H1 (cell line): ENCODE results near the gene APBA2. TPM values are rescaled to one million over a fixed set of nuclear protein-coding genes. Genes with fewer than 3 reads are reported as not detected.

Experiments
- CTCF ChIA-PET: fragments of 300-600 bp; sonication (Branson Sonifier 250); formaldehyde crosslinking; loops from one replicate; lab custom pipeline; 2021; ENCODE audit not compliant: partially characterized antibody; lab: Charles Lee
- POLR2A ChIA-PET: fragments of 300-600 bp; sonication (Branson Sonifier 250); formaldehyde crosslinking; loops from one replicate; lab custom pipeline; 2021; ENCODE audit warnings: inconsistent platforms; ENCODE audit not compliant: partially characterized antibody; lab: Charles Lee
- DNase-seq, 2 experiments: peaks; one replicate each; pipeline versions ENCODE4 v3.0.0 to v3.0.0-alpha.2; 2010 to 2022; ENCODE audit warnings: low spot score in 2 of 2, low read depth in 1 of 2, mixed read lengths in 1 of 2
- FAIRE-seq: peaks from 2 replicates; lab custom pipeline; 2011; peaks lifted over from hg19 to GRCh38; lab: Jason Lieb, UNC
- H2AFZ ChIP-seq: 2 replicates; pipeline ENCODE4 v1.8.1; 2012; ENCODE audit warnings: low read length, inconsistent platforms
- H2AK5ac ChIP-seq: 2 replicates; pipeline ENCODE4 v1.6.1; 2013; ENCODE audit warnings: low read depth, low read length
- H2BK120ac ChIP-seq: replicated peaks from 2 replicates; pipeline ENCODE3; 2013; ENCODE audit warnings: low read depth, low read length, inconsistent platforms
- H2BK12ac ChIP-seq: 2 replicates; pipeline ENCODE4 v1.6.1; 2013; ENCODE audit warnings: low read depth, low read length
- H2BK15ac ChIP-seq: 2 replicates; pipeline ENCODE4 v1.6.1; 2013; ENCODE audit warnings: low read length
- H2BK20ac ChIP-seq: 2 replicates; pipeline ENCODE4 v1.6.1; 2013; ENCODE audit warnings: low read length
- H2BK5ac ChIP-seq: 2 replicates; pipeline ENCODE4 v1.6.1; 2013; ENCODE audit warnings: low read depth, low read length
- H3K14ac ChIP-seq: 2 replicates; pipeline ENCODE4 v1.6.1; 2013; ENCODE audit warnings: inconsistent platforms; ENCODE audit not compliant: insufficient read length
- H3K18ac ChIP-seq: 2 replicates; pipeline ENCODE4 v1.6.1; 2013; ENCODE audit warnings: low read length; ENCODE audit errors: extremely low read depth
- H3K23ac ChIP-seq: 2 replicates; pipeline ENCODE4 v1.6.1; 2013; ENCODE audit warnings: inconsistent platforms; ENCODE audit not compliant: insufficient read length
- H3K23me2 ChIP-seq: 2 replicates; pipeline ENCODE4 v1.6.1; 2013; ENCODE audit warnings: low read depth, low read length
- H3K27ac ChIP-seq: 2 replicates; pipeline ENCODE4 v1.6.1; 2011; ENCODE audit warnings: low read depth, low read length, inconsistent platforms
- H3K27me3 ChIP-seq, 4 experiments: replicated peaks in 1 of 4; 1 replicate in 1 of 4; 2 replicates in 3 of 4; pipeline versions ENCODE4 v1.6.1 to v1.8.1; 2011 to 2013; ENCODE audit warnings: low read length in 3 of 4, mild to moderate bottlenecking in 3 of 4, inconsistent platforms in 2 of 4, mixed read lengths in 2 of 4, moderate library complexity in 1 of 4; ENCODE audit not compliant: control insufficient read depth in 3 of 4, insufficient read depth in 3 of 4; ENCODE audit errors: extremely low read depth in 1 of 4
- H3K36me3 ChIP-seq, 4 experiments: 2 replicates each; pipeline versions ENCODE4 v1.6.1 to v1.8.1; 2011 to 2013; ENCODE audit warnings: mild to moderate bottlenecking in 4 of 4, low read length in 3 of 4, moderate library complexity in 2 of 4, control low read depth in 1 of 4, inconsistent platforms in 1 of 4; ENCODE audit not compliant: insufficient read depth in 4 of 4, control insufficient read depth in 2 of 4
- H3K4ac ChIP-seq: replicated peaks from 2 replicates; pipeline ENCODE3; 2013; ENCODE audit warnings: low read length, low read depth, mixed read lengths, inconsistent platforms; ENCODE audit not compliant: insufficient read length
- H3K4me1 ChIP-seq, 4 experiments: replicated peaks in 1 of 4; 1 replicate in 1 of 4; 2 replicates in 3 of 4; pipeline versions ENCODE4 v1.6.1 to v1.8.1; 2011 to 2013; ENCODE audit warnings: low read length in 3 of 4, inconsistent platforms in 2 of 4, mixed read lengths in 1 of 4; ENCODE audit not compliant: insufficient read depth in 4 of 4, control insufficient read depth in 3 of 4
- H3K4me2 ChIP-seq, 2 experiments: 2 replicates each; pipeline versions ENCODE4 v1.6.1 to v1.8.1; 2011 to 2013; ENCODE audit warnings: low read depth in 2 of 2, low read length in 2 of 2, control low read depth in 1 of 2, inconsistent platforms in 1 of 2, mild to moderate bottlenecking in 1 of 2; ENCODE audit not compliant: insufficient read depth in 1 of 2
- H3K4me3 ChIP-seq, 4 experiments: fragments of 200-600, 300-600 bp in 1 of 4; sonication (generic), shearing (Covaris generic), sonication (Bioruptor Twin) in 1 of 4; 2 replicates each; pipeline versions ENCODE4 v1.5.1 to v1.8.1; 2011 to 2016; ENCODE audit warnings: low read length in 4 of 4, low read depth in 3 of 4, control low read depth in 2 of 4, inconsistent platforms in 2 of 4, mild to moderate bottlenecking in 2 of 4, mixed read lengths in 1 of 4, moderate library complexity in 1 of 4; ENCODE audit not compliant: insufficient read depth in 2 of 4; ENCODE audit errors: extremely low read depth in 1 of 4
- H3K56ac ChIP-seq: replicated peaks from 2 replicates; pipeline ENCODE3; 2013; ENCODE audit warnings: low read depth, mild to moderate bottlenecking, mixed read lengths, low read length, inconsistent platforms; ENCODE audit not compliant: insufficient read length
- H3K79me1 ChIP-seq: 2 replicates; pipeline ENCODE4 v1.6.1; 2013; ENCODE audit warnings: low read depth, low read length, control low read depth
- H3K79me2 ChIP-seq, 2 experiments: 2 replicates each; pipeline versions ENCODE4 v1.6.1 to v1.8.1; 2012 to 2013; ENCODE audit warnings: low read length in 2 of 2, mild to moderate bottlenecking in 2 of 2, inconsistent platforms in 1 of 2; ENCODE audit not compliant: insufficient read depth in 2 of 2, control insufficient read depth in 1 of 2
- H3K9ac ChIP-seq, 4 experiments: replicated peaks in 1 of 4; 1 replicate in 1 of 4; 2 replicates in 3 of 4; pipeline versions ENCODE4 v1.6.1 to v1.8.1; 2011 to 2013; ENCODE audit warnings: low read depth in 3 of 4, low read length in 3 of 4, control low read depth in 2 of 4, mild to moderate bottlenecking in 2 of 4, moderate library complexity in 2 of 4, inconsistent platforms in 1 of 4; ENCODE audit errors: extremely low read depth in 1 of 4
- H3K9me3 ChIP-seq, 2 experiments: 2 replicates each; pipeline versions ENCODE4 v1.6.1 to v1.8.1; 2012 to 2013; ENCODE audit warnings: mild to moderate bottlenecking in 2 of 2, moderate library complexity in 2 of 2, control low read depth in 1 of 2, inconsistent platforms in 1 of 2, low read depth in 1 of 2, low read length in 1 of 2, mixed read lengths in 1 of 2; ENCODE audit not compliant: insufficient read depth in 2 of 2
- H4K20me1 ChIP-seq, 2 experiments: replicated peaks in 1 of 2; 2 replicates each; pipeline versions ENCODE3 to v1.8.1; 2011 to 2013; ENCODE audit warnings: inconsistent platforms in 2 of 2, low read length in 2 of 2, mild to moderate bottlenecking in 1 of 2; ENCODE audit not compliant: insufficient read depth in 2 of 2, control insufficient read depth in 1 of 2
- H4K5ac ChIP-seq: 2 replicates; pipeline ENCODE4 v1.6.1; 2013; ENCODE audit warnings: low read length, low read depth, mixed read lengths, inconsistent platforms; ENCODE audit not compliant: insufficient read length
- H4K8ac ChIP-seq: 2 replicates; pipeline ENCODE4 v1.8.0; 2013; ENCODE audit warnings: mild to moderate bottlenecking, moderate library complexity, low read length, inconsistent platforms; ENCODE audit not compliant: insufficient read depth; ENCODE audit errors: extremely low read depth
- H4K91ac ChIP-seq: replicated peaks from 2 replicates; pipeline ENCODE3; 2013; ENCODE audit warnings: low read length, mixed read lengths, inconsistent platforms; ENCODE audit not compliant: insufficient read length
- ASH2L ChIP-seq: fragments of 200-600, 300-600 bp; sonication (generic); IDR thresholded peaks from one replicate; pipeline ENCODE4 v1.7.1; 2017; ENCODE audit warnings: low read length
- CHD2 ChIP-seq: IDR thresholded peaks from 2 replicates; pipeline ENCODE4 v1.6.1; 2012; ENCODE audit warnings: low read length, improper control_type of control experiment
- EZH2 ChIP-seq: fragments of 200-600 bp; sonication (generic); IDR thresholded peaks from 2 replicates; pipeline ENCODE4 v1.7.1; 2012; ENCODE audit warnings: low read depth, mild to moderate bottlenecking, moderate library complexity, low read length, inconsistent platforms; ENCODE audit not compliant: severe bottlenecking
- GTF2F1 ChIP-seq: IDR thresholded peaks from 2 replicates; pipeline ENCODE4 v1.6.1; 2012; ENCODE audit warnings: low read depth, low read length, improper control_type of control experiment, borderline replicate concordance
- JUN ChIP-seq: IDR thresholded peaks from 2 replicates; pipeline ENCODE4 v1.6.1; 2011; ENCODE audit warnings: low read depth, mild to moderate bottlenecking, improper control_type of control experiment, low read length
- KDM4A ChIP-seq: IDR thresholded peaks from one replicate; pipeline ENCODE4 v1.7.1; 2012; ENCODE audit warnings: low read depth, mild to moderate bottlenecking, moderate library complexity, low read length, inconsistent platforms; ENCODE audit not compliant: severe bottlenecking
- POLR2A ChIP-seq, 2 experiments: IDR thresholded peaks; 1 replicate in 1 of 2; 2 replicates in 1 of 2; pipeline ENCODE4 v1.6.1; 2011; ENCODE audit warnings: low read depth in 2 of 2, low read length in 2 of 2, mild to moderate bottlenecking in 2 of 2; ENCODE audit errors: control extremely low read depth in 1 of 2
- SP4 ChIP-seq: IDR thresholded peaks from 2 replicates; pipeline ENCODE4 v1.6.1; 2012; ENCODE audit warnings: low read length, inconsistent platforms
- USF2 ChIP-seq: IDR thresholded peaks from 2 replicates; pipeline ENCODE4 v1.6.1; 2011; ENCODE audit warnings: low read length, improper control_type of control experiment
- WGBS, 2 experiments: shearing (Covaris generic) in 1 of 2; methylation state at CpG; one replicate each; pipeline versions ENCODE4 v1.1.6 to v1.1.7; 2013 to 2015; ENCODE audit warnings: low lambda C conversion rate in 2 of 2, mixed read lengths in 2 of 2, inconsistent platforms in 1 of 2, low coverage in 1 of 2, missing lambda C conversion rate in 1 of 2; ENCODE audit not compliant: insufficient replicate concordance in 2 of 2, insufficient coverage in 1 of 2, insufficient read length in 1 of 2; ENCODE audit errors: extremely low coverage in 1 of 2, missing lambda C conversion rate in 1 of 2; 5-methylcytosine and 5-hydroxymethylcytosine counted together
- polyA plus RNA-seq, 7 experiments: library from polyadenylated mRNA; depleted of rRNA in 3 of 7; stranded (reverse) in 5 of 7; unstranded in 2 of 7; fragments of >200 nt in 5 of 7; fragments of 200-250 nt in 2 of 7; gene quantifications; 1 replicate in 5 of 7; 2 replicates in 1 of 7; 4 replicates in 1 of 7; pipeline versions ENCODE4 v1.2.1 to v1.2.3, GENCODE V29; 2011 to 2013; ENCODE audit warnings: missing spikeins in 2 of 7, mixed read lengths in 2 of 7
- total RNA-seq: library from RNA; stranded (reverse); fragmentation: NEBNext Ultra II Directional; extraction: Animal tissue kit (Norgen Biotek cat#: 25700); gene quantifications from 2 replicates; pipeline ENCODE4 v1.2.1, GENCODE V29; 2021
- TF ChIP-seq, protein P1 (sequence below), 3 experiments: IDR thresholded peaks; 1 replicate in 2 of 3; 2 replicates in 1 of 3; pipeline versions ENCODE4 v1.5.1 to v1.6.1; 2011; ENCODE audit warnings: low read length in 3 of 3, mild to moderate bottlenecking in 3 of 3, inconsistent platforms in 2 of 3, low read depth in 1 of 3, moderate library complexity in 1 of 3; ENCODE audit not compliant: insufficient read depth in 1 of 3; ENCODE audit errors: control extremely low read depth in 1 of 3

APBA2 gene
- total and polyA plus RNA-seq, 2 of the 8 experiments (the other 6 are each of a cell fraction or from before 2014, with no cell fraction given) = 15.5 to 19.0 TPM

DNA sequence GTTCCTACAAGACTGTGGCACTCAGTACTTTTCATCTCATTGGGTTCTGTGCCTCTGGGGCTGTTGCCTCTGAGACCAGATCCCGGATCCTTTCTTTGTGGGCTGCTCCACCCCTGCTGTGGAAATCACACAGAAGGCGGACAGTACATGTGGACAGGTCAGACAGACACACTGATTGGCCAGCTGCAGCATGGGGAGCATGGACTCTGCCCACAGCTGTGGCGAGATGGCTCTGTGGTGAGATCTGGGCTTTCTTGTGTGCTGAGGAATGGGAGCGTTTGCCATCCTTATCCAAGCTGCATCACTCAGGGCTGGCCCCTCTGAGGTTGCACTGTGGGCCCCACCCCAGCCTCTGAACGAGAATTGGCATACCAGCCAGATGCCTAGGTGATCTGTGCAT lies 147.0 kb downstream of the APBA2 start:
- H2BK12ac ChIP-seq = 0 out of 2 replicates have a peak overlapping the region, but pooled peaks have one; percentile 27
- no peaks in the 10 kb centered on the region for H3K79me2 ChIP-seq
- H3K9me3 ChIP-seq = 0 out of 4 replicates have a peak, but pooled peaks cover 0 to 4% of the 10 kb centered on the region in 2 experiments
- WGBS, 2 experiments = 93% methylated on average over 5 of the region's 5 CpGs; no CpG with 5 or more reads in 1 of the 2 experiments
- H3K27ac ChIP-seq = no peak overlapping the region
- no peak overlapping the region for H2AFZ ChIP-seq
- no peak overlapping the region for H3K9ac ChIP-seq
- H3K27me3 ChIP-seq = no peaks in the 10 kb centered on the region
- H3K79me1 ChIP-seq = no peaks in the 10 kb centered on the region
- H3K4me3 ChIP-seq = no peak overlapping the region
- no peaks in the 10 kb centered on the region for H4K20me1 ChIP-seq
- CTCF ChIA-PET = no interaction called here
- H2BK120ac ChIP-seq = no peak overlapping the region
- H4K8ac ChIP-seq = no peak overlapping the region
- H3K23me2 ChIP-seq = no peaks in the 10 kb centered on the region
- H3K14ac ChIP-seq = no peak overlapping the region
- no peak overlapping the region for H3K4me2 ChIP-seq
- H2BK15ac ChIP-seq = no peak overlapping the region
- peaks cover 2 to 13% (median 12%) of the 10 kb centered on the region in 4 experiments; a peak in 6 of 7 replicates for H3K4me1 ChIP-seq
- H2BK20ac ChIP-seq = no peak overlapping the region
- H3K4ac ChIP-seq = no peak overlapping the region
- no peak overlapping the region for H4K5ac ChIP-seq
- no peak overlapping the region for H2BK5ac ChIP-seq
- H3K36me3 ChIP-seq = no peaks in the 10 kb centered on the region
- TF ChIP-seq EZH2 = no peak
- no peak for TF ChIP-seq GTF2F1
- TF ChIP-seq POLR2A (IDR thresholded peaks at IDR 0.05; ENCODE audit: control extremely low read depth in 1 of 2, low read depth in 2 of 2, low read length in 2 of 2) = no peak
- TF ChIP-seq, protein P1, sequence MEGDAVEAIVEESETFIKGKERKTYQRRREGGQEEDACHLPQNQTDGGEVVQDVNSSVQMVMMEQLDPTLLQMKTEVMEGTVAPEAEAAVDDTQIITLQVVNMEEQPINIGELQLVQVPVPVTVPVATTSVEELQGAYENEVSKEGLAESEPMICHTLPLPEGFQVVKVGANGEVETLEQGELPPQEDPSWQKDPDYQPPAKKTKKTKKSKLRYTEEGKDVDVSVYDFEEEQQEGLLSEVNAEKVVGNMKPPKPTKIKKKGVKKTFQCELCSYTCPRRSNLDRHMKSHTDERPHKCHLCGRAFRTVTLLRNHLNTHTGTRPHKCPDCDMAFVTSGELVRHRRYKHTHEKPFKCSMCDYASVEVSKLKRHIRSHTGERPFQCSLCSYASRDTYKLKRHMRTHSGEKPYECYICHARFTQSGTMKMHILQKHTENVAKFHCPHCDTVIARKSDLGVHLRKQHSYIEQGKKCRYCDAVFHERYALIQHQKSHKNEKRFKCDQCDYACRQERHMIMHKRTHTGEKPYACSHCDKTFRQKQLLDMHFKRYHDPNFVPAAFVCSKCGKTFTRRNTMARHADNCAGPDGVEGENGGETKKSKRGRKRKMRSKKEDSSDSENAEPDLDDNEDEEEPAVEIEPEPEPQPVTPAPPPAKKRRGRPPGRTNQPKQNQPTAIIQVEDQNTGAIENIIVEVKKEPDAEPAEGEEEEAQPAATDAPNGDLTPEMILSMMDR (IDR thresholded peaks at IDR 0.05; ENCODE audit: control extremely low read depth in 1 of 3, insufficient read depth in 1 of 3, low read depth in 1 of 3, low read length in 3 of 3) = no peak
- TF ChIP-seq USF2 = no peak
- no peak for TF ChIP-seq CHD2
- no peak for TF ChIP-seq JUN
- TF ChIP-seq ASH2L = no peak
- TF ChIP-seq SP4 = no peak
- TF ChIP-seq KDM4A = no peak
- no peak for DNase-seq
- no peak for FAIRE-seq
- POLR2A ChIA-PET = no interaction called here
- H2AK5ac ChIP-seq = no peak overlapping the region
- H4K91ac ChIP-seq = no peak overlapping the region
- H3K18ac ChIP-seq = no peak overlapping the region
- H3K56ac ChIP-seq = no peak overlapping the region
- H3K23ac ChIP-seq = no peak overlapping the region
